K562 (cell line): ENCODE measurements around the gene DHX38. TPM values are rescaled to one million over a fixed set of nuclear protein-coding genes. Genes with fewer than 3 reads are reported as not detected.
A peak's percentile ranks its signal among the peaks of the same experiment; 100 is the strongest.

Experiments used
- ATAC-seq: fragments of 200-7000 bp; cut with Tn5 transposase; 3 replicates; pipeline ENCODE4 v1.9.1; 2020; ENCODE audit warnings: moderate library complexity
- BruUV-seq: library from RNA; stranded (reverse); fragments of 400-500 nt; replicated peaks from 2 replicates; lab custom pipeline; 2021; lab: Mats Ljungman, UMichigan
- CTCF ChIA-PET: fragments of 300-600 bp; formaldehyde crosslinking; extraction: SDS; loops from one replicate; lab custom pipeline; 2021; ENCODE audit warnings: low intra/inter-chr PET ratio; lab: Yijun Ruan, JAX
- POLR2A ChIA-PET: fragments of 300-600, 350-650 bp; sonication (Branson Sonifier 250); formaldehyde crosslinking; extraction: SDS; loops from one replicate; lab custom pipeline; 2021; ENCODE audit warnings: antibody characterized with exemption, inconsistent platforms; lab: Yijun Ruan, JAX
- DNase-seq, 4 experiments: peaks; one replicate each; pipeline versions ENCODE4 v3.0.0 to v3.0.0-alpha.2; 2011 to 2018; ENCODE audit warnings: low spot score in 3 of 4, mixed read lengths in 3 of 4; ENCODE audit errors: extremely low read depth in 1 of 4
- FAIRE-seq: peaks from 2 replicates; lab custom pipeline; 2011; peaks lifted over from hg19 to GRCh38; lab: Jason Lieb, UNC
- H2AFZ ChIP-seq: 2 replicates; pipeline ENCODE4 v1.6.0; 2011; ENCODE audit warnings: low read depth, low read length, control low read depth, inconsistent platforms
- H3K27ac ChIP-seq: fragments of 200-600 bp; 3 replicates; pipeline ENCODE4 v1.8.0; 2011; ENCODE audit warnings: low read depth, mild to moderate bottlenecking, control low read depth, inconsistent platforms, low read length, moderate library complexity, mixed read lengths; ENCODE audit errors: extremely low read depth
- H3K27me3 ChIP-seq, 2 experiments: fragments of 300-600 bp in 1 of 2; 2 replicates in 1 of 2; 3 replicates in 1 of 2; pipeline versions ENCODE4 v1.6.0 to v1.8.0; 2011; ENCODE audit warnings: inconsistent platforms in 2 of 2, low read length in 2 of 2, mild to moderate bottlenecking in 1 of 2, mixed read lengths in 1 of 2, moderate library complexity in 1 of 2; ENCODE audit not compliant: control insufficient read depth in 2 of 2, insufficient read depth in 2 of 2
- H3K36me3 ChIP-seq: fragments of 300-600 bp; 3 replicates; pipeline ENCODE4 v1.8.0; 2011; ENCODE audit warnings: mild to moderate bottlenecking, low read length, inconsistent platforms; ENCODE audit not compliant: control insufficient read depth, insufficient read depth
- H3K4me1 ChIP-seq, 2 experiments: fragments of 200-600 bp in 1 of 2; replicated peaks in 1 of 2; 2 replicates in 1 of 2; 3 replicates in 1 of 2; pipeline versions ENCODE4 v1.5.1 to v1.8.0; 2011; ENCODE audit warnings: inconsistent platforms in 2 of 2, low read length in 2 of 2, mild to moderate bottlenecking in 1 of 2, mixed read lengths in 1 of 2, moderate library complexity in 1 of 2; ENCODE audit not compliant: control insufficient read depth in 2 of 2, insufficient read depth in 2 of 2
- H3K4me2 ChIP-seq: 2 replicates; pipeline ENCODE4 v1.6.1; 2011; ENCODE audit warnings: low read length, control low read depth, inconsistent platforms, mixed read lengths; ENCODE audit not compliant: insufficient read depth
- H3K4me3 ChIP-seq: fragments of 200-600 bp; sonication (generic), shearing (Covaris generic); 2 replicates; pipeline ENCODE4 v1.5.1; 2016; ENCODE audit warnings: control low read depth, inconsistent platforms
- H3K79me2 ChIP-seq: fragments of 200-600 bp; 3 replicates; pipeline ENCODE4 v1.8.0; 2011; ENCODE audit warnings: low read length, inconsistent platforms; ENCODE audit not compliant: control insufficient read depth, insufficient read depth
- H3K9ac ChIP-seq, 2 experiments: 2 replicates each; pipeline versions ENCODE4 v1.6.0 to v1.6.1; 2011; ENCODE audit warnings: low read depth in 2 of 2, low read length in 2 of 2, control low read depth in 1 of 2, inconsistent platforms in 1 of 2, mild to moderate bottlenecking in 1 of 2, mixed read lengths in 1 of 2; ENCODE audit not compliant: insufficient read depth in 1 of 2
- H3K9me1 ChIP-seq: one replicate; pipeline ENCODE4 v1.6.0; 2011; ENCODE audit warnings: inconsistent platforms, mild to moderate bottlenecking, low read length, moderate library complexity; ENCODE audit not compliant: control insufficient read depth, insufficient read depth
- H3K9me3 ChIP-seq: replicated peaks from 2 replicates; pipeline ENCODE4 v1.5.1; 2011; ENCODE audit warnings: low read depth, low read length, inconsistent platforms; ENCODE audit not compliant: control insufficient read depth, insufficient read depth
- H4K20me1 ChIP-seq: replicated peaks from 2 replicates; pipeline ENCODE4 v1.6.1; 2011; ENCODE audit warnings: low read length, inconsistent platforms, mixed read lengths; ENCODE audit not compliant: control insufficient read depth, insufficient read depth
- FOS ChIP-seq: IDR thresholded peaks from 3 replicates; pipeline ENCODE4 v1.6.1; 2011; ENCODE audit not compliant: insufficient read length; ENCODE audit errors: extremely low read depth
- FOXJ2 ChIP-seq: fragments of 200-800 bp; sonication (Bioruptor generic); IDR thresholded peaks from 2 replicates; pipeline ENCODE4 v1.6.1; 2016; ENCODE audit warnings: missing genetic modification characterization, missing compliant biosample characterization
- FOXM1 ChIP-seq, 2 experiments: fragments of 450-650 bp in 1 of 2; sonication (generic) in 1 of 2; formaldehyde crosslinking in 1 of 2; IDR thresholded peaks; 2 replicates each; pipeline versions ENCODE4 v1.6.1 to v1.9.0; 2017 to 2022; ENCODE audit warnings: low read depth in 2 of 2, mild to moderate bottlenecking in 2 of 2, missing genetic modification reagents in 1 of 2, moderate library complexity in 1 of 2
- GATA2 ChIP-seq: sonication (generic); formaldehyde crosslinking; IDR thresholded peaks from 2 replicates; pipeline ENCODE4 v1.4.0; 2020; ENCODE audit warnings: mild to moderate bottlenecking, missing genetic modification reagents
- HDAC1 ChIP-seq, 2 experiments: fragments of 450-650 bp; IDR thresholded peaks; 2 replicates each; pipeline ENCODE4 v1.6.1; 2016 to 2017; ENCODE audit warnings: inconsistent platforms in 1 of 2, mild to moderate bottlenecking in 1 of 2, moderate library complexity in 1 of 2
- HMG20A ChIP-seq: fragments of 450-650 bp; formaldehyde crosslinking; conservative IDR thresholded peaks from 2 replicates; pipeline ENCODE4 v1.4.0; 2020; ENCODE audit warnings: mild to moderate bottlenecking, mixed read lengths
- HSF4 ChIP-seq: fragments of 250-450 bp; sonication (Bioruptor Pico); IDR thresholded peaks from 2 replicates; pipeline ENCODE4 v2.1.2; 2022; ENCODE audit warnings: mild to moderate bottlenecking, moderate library complexity, borderline replicate concordance
- MAZ ChIP-seq, 2 experiments: fragments of 450-650 bp in 1 of 2; sonication (generic) in 1 of 2; formaldehyde crosslinking; IDR thresholded peaks in 1 of 2; conservative IDR thresholded peaks in 1 of 2; 2 replicates each; pipeline versions ENCODE4 v1.4.0 to v1.5.0; 2020; ENCODE audit warnings: mild to moderate bottlenecking in 1 of 2, missing genetic modification reagents in 1 of 2
- NONO ChIP-seq, 2 experiments: fragments of 200-400 bp in 1 of 2; fragments of 450-650 bp in 1 of 2; formaldehyde crosslinking in 1 of 2; IDR thresholded peaks; 2 replicates each; pipeline ENCODE4 v1.6.1; 2017; ENCODE audit warnings: low read depth in 2 of 2, mild to moderate bottlenecking in 2 of 2, moderate library complexity in 2 of 2, low read length in 1 of 2
- NRF1 ChIP-seq, 2 experiments: fragments of 450-650 bp; IDR thresholded peaks in 1 of 2; conservative IDR thresholded peaks in 1 of 2; 2 replicates each; pipeline ENCODE4 v1.6.1; 2014; ENCODE audit warnings: mild to moderate bottlenecking in 2 of 2
- RCOR1 ChIP-seq, 2 experiments: IDR thresholded peaks; 2 replicates each; pipeline ENCODE4 v1.6.1; 2012; ENCODE audit warnings: low read depth in 2 of 2, low read length in 2 of 2, borderline replicate concordance in 1 of 2, improper control_type of control experiment in 1 of 2
- SAFB2 ChIP-seq: fragments of 200-400 bp; formaldehyde crosslinking; IDR thresholded peaks from 2 replicates; pipeline ENCODE4 v1.6.1; 2018; ENCODE audit warnings: borderline replicate concordance, low read length, low read depth, moderate library complexity; ENCODE audit not compliant: severe bottlenecking
- SIX5 ChIP-seq, 2 experiments: IDR thresholded peaks; 2 replicates each; pipeline ENCODE4 v1.6.1; 2011; ENCODE audit warnings: low read length in 2 of 2, borderline replicate concordance in 1 of 2, low read depth in 1 of 2, mild to moderate bottlenecking in 1 of 2, moderate library complexity in 1 of 2; ENCODE audit not compliant: insufficient read depth in 1 of 2
- SRSF3 ChIP-seq: fragments of 200-400 bp; formaldehyde crosslinking; IDR thresholded peaks from 2 replicates; pipeline ENCODE4 v1.6.1; 2016; ENCODE audit warnings: mild to moderate bottlenecking, low read length, moderate library complexity; ENCODE audit not compliant: insufficient read depth
- ZNF146 ChIP-seq: IDR thresholded peaks from one replicate; pipeline ENCODE4 v1.6.1; 2018; ENCODE audit warnings: missing compliant biosample characterization; ENCODE audit not compliant: unreplicated experiment
- ZNF165 ChIP-seq: fragments of 250-450 bp; sonication (Bioruptor Pico); IDR thresholded peaks from 2 replicates; pipeline ENCODE4 v1.4.0; 2020; ENCODE audit warnings: borderline replicate concordance
- ZNF445 ChIP-seq: fragments of 250-450 bp; sonication (Bioruptor Pico); IDR thresholded peaks from 2 replicates; pipeline ENCODE4 v1.4.0; 2020; ENCODE audit warnings: low read depth, mild to moderate bottlenecking, moderate library complexity
- ZNF707 ChIP-seq: fragments of 250-450 bp; sonication (Bioruptor Pico); conservative IDR thresholded peaks from 2 replicates; pipeline ENCODE4 v1.8.0; 2022; ENCODE audit warnings: inconsistent platforms, mild to moderate bottlenecking, moderate library complexity
- ZNF830 ChIP-seq: fragments of 250-450 bp; sonication (Bioruptor Pico); IDR thresholded peaks from 2 replicates; pipeline ENCODE4 v1.5.0; 2021; ENCODE audit warnings: mild to moderate bottlenecking
- WGBS: fragments of 100-300 bp; shearing (Covaris generic); methylation state at CpG from one replicate; pipeline ENCODE4 v1.1.6; 2016; ENCODE audit warnings: low coverage, mixed read lengths; ENCODE audit not compliant: insufficient coverage; ENCODE audit errors: missing lambda C conversion rate; 5-methylcytosine and 5-hydroxymethylcytosine counted together
- in situ Hi-C: fragments of 300-500 bp; cut with MboI; formaldehyde crosslinking; loops from 4 replicates; pipeline ENCODE4 v1.15.0; 2018; ENCODE audit warnings: inconsistent platforms, mixed read lengths
- intact Hi-C: fragments of 100-400 bp; cut with micrococcal nuclease; formaldehyde crosslinking; loops from 2 replicates; pipeline ENCODE4 v1.14.2; 2022
- polyA plus RNA-seq, 8 experiments: library from polyadenylated mRNA; depleted of rRNA in 4 of 8; stranded (reverse) in 5 of 8; unstranded in 3 of 8; fragments of >200 nt; fragmentation: Nextera tagmentation in 2 of 8; fragmentation: Illumina TruSeq in 1 of 8; extraction: Ambion mirVana in 2 of 8; extraction: Trizol in 1 of 8; gene quantifications; 2 replicates each; pipeline versions ENCODE4 v1.2.1 to v1.2.3, GENCODE V29; 2011 to 2014; ENCODE audit warnings: inconsistent platforms in 1 of 8, missing spikeins in 1 of 8
- total RNA-seq, 7 experiments: library from RNA; depleted of rRNA in 6 of 7; stranded (reverse); fragments of >200 nt in 6 of 7; fragmentation: Illumina TruSeq in 2 of 7; extraction: Trizol in 2 of 7; gene quantifications; 2 replicates each; pipeline versions ENCODE4 v1.2.1 to v1.2.3, GENCODE V29; 2011 to 2021; ENCODE audit warnings: low replicate concordance in 1 of 7
- TF ChIP-seq, protein P1 (sequence below): fragments of 250-450 bp; sonication (Bioruptor Pico); IDR thresholded peaks from 2 replicates; pipeline ENCODE4 v1.5.1; 2021; ENCODE audit warnings: mild to moderate bottlenecking

The DHX38 gene
- total and polyA plus RNA-seq, 9 of the 15 experiments (the other 6 are each of a cell fraction or from before 2014, with no cell fraction given): 2.8 to 76.8 (median 40.8) TPM

DNA sequence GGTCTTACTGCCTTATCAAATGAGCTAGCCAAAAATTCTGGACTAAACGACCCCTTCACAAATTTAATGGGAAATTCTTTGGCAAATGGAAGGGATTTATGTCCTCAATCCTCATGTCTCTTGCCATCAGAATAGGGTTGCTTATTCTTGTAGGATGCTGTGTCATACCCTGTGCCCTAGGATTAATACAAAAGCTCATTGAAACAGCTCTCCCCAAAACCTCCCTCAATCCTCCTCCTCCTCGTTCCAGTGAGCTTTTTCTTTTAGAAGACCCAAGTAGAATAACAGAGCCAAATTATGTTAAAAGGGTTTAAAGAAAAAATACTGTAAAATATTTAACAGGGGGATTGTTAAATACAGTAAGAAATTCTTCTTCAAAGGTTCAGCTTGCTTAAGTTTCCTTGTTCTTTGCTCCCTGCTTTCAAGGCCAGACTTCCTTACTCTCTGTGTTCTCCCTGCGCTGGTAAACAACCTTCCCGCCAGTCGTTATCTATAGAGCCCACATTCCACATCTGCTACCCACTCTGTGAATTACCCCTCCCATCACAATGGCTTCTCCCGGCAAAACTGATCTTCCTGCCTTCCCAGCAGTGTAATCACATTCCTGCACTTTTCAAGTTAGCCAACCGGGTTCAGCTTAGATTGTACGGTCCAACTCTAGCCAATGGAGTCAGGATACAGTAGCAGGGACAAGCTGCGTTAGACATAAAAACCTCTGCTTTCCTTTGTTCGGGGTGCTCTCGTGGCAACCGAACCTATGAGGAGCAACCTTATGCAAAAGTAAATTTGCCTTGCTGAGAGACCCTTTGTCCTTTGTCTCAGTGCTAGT is 20.9 kb upstream of the DHX38 start:
- Histone ChIP-seq H3K9ac (peak overlapping the region in 1 of 2 experiments; percentile 60; a peak in 2 of 4 replicates), H2AFZ (peak overlapping the region; percentile 82), H3K36me3 (no peaks in the 10 kb centered on the region), H3K9me3 (peaks cover 12% of the 10 kb centered on the region), H3K9me1 (no peaks in the 10 kb centered on the region), H3K27ac (peak overlapping the region; percentile 74), H3K4me1 (peaks cover 0 to 11% of the 10 kb centered on the region in 2 experiments; a peak in 2 of 5 replicates), H3K4me3 (no peak overlapping the region), H3K4me2 (peak overlapping the region; percentile 56), H3K79me2 (no peaks in the 10 kb centered on the region), H4K20me1 (no peaks in the 10 kb centered on the region), H3K27me3 (no peaks in the 10 kb centered on the region)
- ChIA-PET CTCF (no interaction called here), POLR2A (interaction anchor here (0.7 to 1.8 kb wide), 6 partner anchors 11 to 37 kb away, joined by 3 to 13 read pairs (median 4); partner anchors contain the start of genes DHX38 and TXNL4B)
- peak; percentile 82 for ATAC-seq
- 11% methylated on average over 12 of the region's 12 CpGs for WGBS
- intact Hi-C loops: no loop called here
- DNase-seq: peak; percentile 42 to 80 (median 54)
- BruUV-seq: TSS peak; percentile 46
- in situ Hi-C loops: no loop called here
- peak; percentile 88 for FAIRE-seq
- TF ChIP-seq ZNF445 (CRISPR knock-in tag) (no peak), ZNF146 (CRISPR knock-in tag) (no peak), MAZ (CRISPR knock-in tag; conservative IDR thresholded peaks at IDR 0.05 in 1 of 2, IDR thresholded peaks at IDR 0.05 in 1 of 2) (peak; percentile 67 to 87; a peak in 3 of 4 replicates), RCOR1 (IDR thresholded peaks at IDR 0.05; ENCODE audit: borderline replicate concordance in 1 of 2, low read depth in 2 of 2, low read length in 2 of 2) (peak in 1 of 2 experiments; percentile 66; a peak in 1 of 4 replicates), FOXJ2 (no peak), HDAC1 (IDR thresholded peaks at IDR 0.05) (0 out of 4 replicates have a peak, but pooled peaks of 1 of the 2 experiments have one; percentile 36), ZNF830 (no peak), NONO (IDR thresholded peaks at IDR 0.05; ENCODE audit: low read depth in 2 of 2, low read length in 1 of 2) (no peak), SRSF3 (no peak), HSF4 (no peak), SAFB2 (no peak), SIX5 (IDR thresholded peaks at IDR 0.05; ENCODE audit: borderline replicate concordance in 1 of 2, insufficient read depth in 1 of 2, low read depth in 1 of 2, low read length in 2 of 2) (no peak), GATA2 (CRISPR knock-in tag) (peak; percentile 50; the same call in 1 of the 2 replicates), FOS (no peak), ZNF707 (CRISPR knock-in tag) (no peak), FOXM1 (IDR thresholded peaks at IDR 0.05; ENCODE audit: low read depth) (peak; percentile 88), FOXM1 (CRISPR knock-in tag; IDR thresholded peaks at IDR 0.05; ENCODE audit: low read depth) (no peak), ZNF165 (CRISPR knock-in tag) (no peak), NRF1 (conservative IDR thresholded peaks at IDR 0.05 in 1 of 2, IDR thresholded peaks at IDR 0.05 in 1 of 2) (peak; percentile 38 to 59; a peak in 3 of 4 replicates), HMG20A (no peak)
- TF ChIP-seq, protein P1, sequence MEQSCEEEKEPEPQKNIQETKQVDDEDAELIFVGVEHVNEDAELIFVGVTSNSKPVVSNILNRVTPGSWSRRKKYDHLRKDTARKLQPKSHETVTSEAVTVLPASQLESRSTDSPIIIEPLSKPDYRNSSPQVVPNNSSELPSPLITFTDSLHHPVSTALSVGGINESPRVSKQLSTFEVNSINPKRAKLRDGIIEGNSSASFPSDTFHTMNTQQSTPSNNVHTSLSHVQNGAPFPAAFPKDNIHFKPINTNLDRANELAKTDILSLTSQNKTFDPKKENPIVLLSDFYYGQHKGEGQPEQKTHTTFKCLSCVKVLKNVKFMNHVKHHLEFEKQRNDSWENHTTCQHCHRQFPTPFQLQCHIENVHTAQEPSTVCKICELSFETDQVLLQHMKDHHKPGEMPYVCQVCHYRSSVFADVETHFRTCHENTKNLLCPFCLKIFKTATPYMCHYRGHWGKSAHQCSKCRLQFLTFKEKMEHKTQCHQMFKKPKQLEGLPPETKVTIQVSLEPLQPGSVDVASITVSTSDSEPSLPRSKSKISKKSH (CRISPR knock-in tag): no peak
